Activated CD8-positive, alpha-beta T cell treated with anti-CD3 and anti-CD28 coated beads for 36 hours (primary cell): ENCODE measurements around the gene METTL22. TPM values are rescaled to one million over a fixed set of nuclear protein-coding genes. Genes with fewer than 3 reads are reported as not detected.

Experiments used
- ATAC-seq: fragments of 200-7000 bp; cut with Tn5 transposase; one replicate; pipeline ENCODE4 v1.10.0; 2021; ENCODE audit warnings: mild to moderate bottlenecking, moderate library complexity
- CTCF ChIA-PET: fragments of 350-600 bp; sonication (Branson Sonifier 250); formaldehyde crosslinking; loops from one replicate; lab custom pipeline; 2021; ENCODE audit warnings: antibody characterized with exemption; lab: Charles Lee
- POLR2A ChIA-PET: fragments of 350-600 bp; sonication (Branson Sonifier 250); formaldehyde crosslinking; loops from one replicate; lab custom pipeline; 2021; ENCODE audit warnings: antibody characterized with exemption; lab: Charles Lee
- DNase-seq: peaks from one replicate; pipeline ENCODE4 v3.0.0-alpha.2; 2020
- H3K27ac Mint-ChIP-seq: one replicate; pipeline ENCODE4 v1.8.0; 2021; ENCODE audit warnings: mild to moderate bottlenecking, mixed read lengths
- H3K27me3 Mint-ChIP-seq: one replicate; pipeline ENCODE4 v1.8.0; 2021; ENCODE audit warnings: mixed read lengths
- H3K36me3 Mint-ChIP-seq: one replicate; pipeline ENCODE4 v1.8.0; 2021; ENCODE audit warnings: low read depth, mixed read lengths
- H3K4me1 Mint-ChIP-seq: one replicate; pipeline ENCODE4 v1.8.0; 2021; ENCODE audit warnings: low read depth, mixed read lengths
- H3K4me3 Mint-ChIP-seq: one replicate; pipeline ENCODE4 v1.8.0; 2021; ENCODE audit warnings: mild to moderate bottlenecking, moderate library complexity, mixed read lengths
- H3K9me3 Mint-ChIP-seq: one replicate; pipeline ENCODE4 v1.8.0; 2021; ENCODE audit warnings: mixed read lengths
- CTCF ChIP-seq: fragments of 200-600 bp; IDR thresholded peaks from one replicate; pipeline ENCODE4 v1.8.0; 2022; ENCODE audit warnings: antibody characterized with exemption, mild to moderate bottlenecking
- intact Hi-C: fragments of 100-400 bp; cut with micrococcal nuclease; formaldehyde crosslinking; loops from one replicate; pipeline ENCODE4 v1.10.0; 2022
- total RNA-seq, 2 experiments: library from RNA; stranded (reverse); gene quantifications; one replicate each; pipeline ENCODE4 v1.2.3, GENCODE V29; 2021

METTL22 gene
- total RNA-seq, 2 experiments from 2014 or later, result 31.7 to 31.9 TPM

GRCh38 chr16:8588682-8589056 is 32.8 kb upstream of the METTL22 start:
- Mint-ChIP-seq H3K27ac (no peak overlapping the region), H3K27me3 (peaks cover 31% of the 10 kb centered on the region), H3K4me3 (no peak overlapping the region), H3K4me1 (peaks cover 2% of the 10 kb centered on the region), H3K9me3 (no peaks in the 10 kb centered on the region), H3K36me3 (no peaks in the 10 kb centered on the region)
- CTCF ChIA-PET, result no interaction called here
- POLR2A ChIA-PET, result no interaction called here
- intact Hi-C loops, result no loop called here
- DNase-seq (no peak), ATAC-seq (no peak)
- no peak for TF ChIP-seq CTCF

GRCh38 chr16:8589057-8589899 is 32.2 kb upstream of the METTL22 start:
- intact Hi-C loops, result no loop called here
- no peak overlapping the region for H3K4me3 Mint-ChIP-seq
- no peak for TF ChIP-seq CTCF
- H3K36me3 Mint-ChIP-seq, result no peaks in the 10 kb centered on the region
- H3K9me3 Mint-ChIP-seq, result no peaks in the 10 kb centered on the region
- DNase-seq (no peak), ATAC-seq (no peak)
- ChIA-PET CTCF (interaction anchor here (1.3 to 1.5 kb wide), 2 partner anchors 10 to 22 kb away, joined by 4 to 5 read pairs; no protein-coding TSS in a partner anchor), POLR2A (no interaction called here)
- H3K27me3 Mint-ChIP-seq, result peaks cover 29% of the 10 kb centered on the region
- peaks cover 2% of the 10 kb centered on the region for H3K4me1 Mint-ChIP-seq
- H3K27ac Mint-ChIP-seq, result no peak overlapping the region

- Mint-ChIP-seq H3K27ac (no peak within 1 kb of the TSS), H3K4me1 (peaks cover 2% of the 10 kb centered on the region), H3K4me3 (no peak within 1 kb of the TSS), H3K9me3 (no peaks in the 10 kb centered on the region), H3K36me3 (no peaks in the 10 kb centered on the region), H3K27me3 (peaks cover 28% of the 10 kb centered on the region)
- intact Hi-C loops, result no loop called here
- ChIA-PET POLR2A (no interaction called here), CTCF (interaction anchor here (1.3 to 1.5 kb wide), 2 partner anchors 11 to 23 kb away, joined by 4 to 5 read pairs; no protein-coding TSS in a partner anchor)
- ATAC-seq, result no peak
- DNase-seq, result no peak
- TF ChIP-seq CTCF, result no peak
Measured at GRCh38 chr16:8589900-8590688, 31.4 kb upstream of the METTL22 start, which contains the start of gene TMEM114. Gene TMEM114, minus strand, starts transcription at chr16:8590511. Its CDS starts 673 bp downstream, at chr16:8589838.

GRCh38 chr16:8590811-8591210 is 30.7 kb upstream of the METTL22 start:
- Mint-ChIP-seq H3K9me3 (no peaks in the 10 kb centered on the region), H3K27ac (no peak overlapping the region), H3K4me1 (peaks cover 2% of the 10 kb centered on the region), H3K36me3 (no peaks in the 10 kb centered on the region), H3K27me3 (peaks cover 27% of the 10 kb centered on the region), H3K4me3 (no peak overlapping the region)
- no peak for DNase-seq
- TF ChIP-seq CTCF, result no peak
- ATAC-seq, result no peak
- ChIA-PET CTCF (no interaction called here), POLR2A (no interaction called here)
- intact Hi-C loops, result no loop called here
